H1 (cell line): ENCODE measurements around the gene H2AZ2.
"Not testable (repeated sequence)": the region's sequence is repeated elsewhere in the genome, so short reads cannot be mapped to it uniquely, and the experiment has no call there.

Experiments used
- CBX5 ChIP-seq: fragments of 300-800, 300-1000 bp; sonication (generic); IDR thresholded peaks from 2 replicates; pipeline ENCODE4 v1.7.1; 2016; ENCODE audit warnings: antibody characterized with exemption, low read length, low read depth
- CREB1 ChIP-seq: IDR thresholded peaks from 2 replicates; pipeline ENCODE4 v1.6.1; 2012; ENCODE audit warnings: inconsistent platforms
- EP300 ChIP-seq, 2 experiments: IDR thresholded peaks; 1 replicate in 1 of 2; 2 replicates in 1 of 2; pipeline ENCODE4 v1.6.1; 2011 to 2012; ENCODE audit warnings: low read depth in 2 of 2, low read length in 2 of 2, mild to moderate bottlenecking in 2 of 2, borderline replicate concordance in 1 of 2, inconsistent platforms in 1 of 2, moderate library complexity in 1 of 2
- GTF2F1 ChIP-seq: IDR thresholded peaks from 2 replicates; pipeline ENCODE4 v1.6.1; 2012; ENCODE audit warnings: low read depth, low read length, improper control_type of control experiment, borderline replicate concordance
- NRF1 ChIP-seq: IDR thresholded peaks from 2 replicates; pipeline ENCODE4 v1.6.1; 2011; ENCODE audit warnings: mild to moderate bottlenecking, low read depth, low read length, improper control_type of control experiment
- POLR2A ChIP-seq, 2 experiments: IDR thresholded peaks; 1 replicate in 1 of 2; 2 replicates in 1 of 2; pipeline ENCODE4 v1.6.1; 2011; ENCODE audit warnings: low read depth in 2 of 2, low read length in 2 of 2, mild to moderate bottlenecking in 2 of 2; ENCODE audit errors: control extremely low read depth in 1 of 2
- POLR2AphosphoS5 ChIP-seq: IDR thresholded peaks from 2 replicates; pipeline ENCODE4 v1.6.1; 2011; ENCODE audit warnings: low read depth, low read length
- RAD21 ChIP-seq, 2 experiments: IDR thresholded peaks in 1 of 2; conservative IDR thresholded peaks in 1 of 2; 2 replicates each; pipeline ENCODE4 v1.6.1; 2011; ENCODE audit warnings: low read depth in 2 of 2, low read length in 2 of 2, improper control_type of control experiment in 1 of 2, inconsistent platforms in 1 of 2, mild to moderate bottlenecking in 1 of 2, moderate library complexity in 1 of 2
- RXRA ChIP-seq: IDR thresholded peaks from 2 replicates; pipeline ENCODE4 v1.6.1; 2011; ENCODE audit warnings: low read depth, mild to moderate bottlenecking, low read length, moderate library complexity; ENCODE audit not compliant: insufficient read depth
- TCF12 ChIP-seq: IDR thresholded peaks from 2 replicates; pipeline ENCODE4 v1.6.1; 2011; ENCODE audit warnings: low read depth, mild to moderate bottlenecking, low read length
- TF ChIP-seq, protein P1 (sequence below), 3 experiments: IDR thresholded peaks; 1 replicate in 2 of 3; 2 replicates in 1 of 3; pipeline versions ENCODE4 v1.5.1 to v1.6.1; 2011; ENCODE audit warnings: low read length in 3 of 3, mild to moderate bottlenecking in 3 of 3, inconsistent platforms in 2 of 3, low read depth in 1 of 3, moderate library complexity in 1 of 3; ENCODE audit not compliant: insufficient read depth in 1 of 3; ENCODE audit errors: control extremely low read depth in 1 of 3

DNA sequence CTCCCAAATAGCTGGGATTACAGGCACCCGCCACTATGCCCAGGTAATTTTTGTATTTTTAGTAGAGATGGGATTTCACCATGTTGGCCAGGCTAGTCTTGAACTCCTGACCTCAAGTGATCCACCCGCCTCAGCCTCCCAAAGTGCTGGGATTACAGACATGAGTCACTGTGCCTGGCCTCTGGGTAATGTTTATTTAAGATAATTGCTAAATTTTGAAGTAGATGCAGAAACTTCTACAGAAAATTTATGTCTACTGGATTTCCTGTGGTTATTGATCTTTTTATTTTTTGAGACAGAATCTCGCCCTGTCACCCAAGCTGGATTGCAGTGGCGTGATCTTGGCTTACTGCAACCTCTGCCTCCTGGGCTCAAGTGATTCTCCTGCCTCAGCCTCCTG lies 14.1 kb upstream of the H2AZ2 start:
- not testable (repeated sequence) for TF ChIP-seq POLR2A (IDR thresholded peaks at IDR 0.05; ENCODE audit: control extremely low read depth in 1 of 2, low read depth in 2 of 2, low read length in 2 of 2); GTF2F1; RAD21 (IDR thresholded peaks at IDR 0.05 in 1 of 2, conservative IDR thresholded peaks at IDR 0.05 in 1 of 2; ENCODE audit: low read depth in 2 of 2, low read length in 2 of 2); EP300 (IDR thresholded peaks at IDR 0.05; ENCODE audit: borderline replicate concordance in 1 of 2, low read depth in 2 of 2, low read length in 2 of 2); CREB1; RXRA; POLR2AphosphoS5; CBX5; NRF1; TCF12
- TF ChIP-seq, protein P1, sequence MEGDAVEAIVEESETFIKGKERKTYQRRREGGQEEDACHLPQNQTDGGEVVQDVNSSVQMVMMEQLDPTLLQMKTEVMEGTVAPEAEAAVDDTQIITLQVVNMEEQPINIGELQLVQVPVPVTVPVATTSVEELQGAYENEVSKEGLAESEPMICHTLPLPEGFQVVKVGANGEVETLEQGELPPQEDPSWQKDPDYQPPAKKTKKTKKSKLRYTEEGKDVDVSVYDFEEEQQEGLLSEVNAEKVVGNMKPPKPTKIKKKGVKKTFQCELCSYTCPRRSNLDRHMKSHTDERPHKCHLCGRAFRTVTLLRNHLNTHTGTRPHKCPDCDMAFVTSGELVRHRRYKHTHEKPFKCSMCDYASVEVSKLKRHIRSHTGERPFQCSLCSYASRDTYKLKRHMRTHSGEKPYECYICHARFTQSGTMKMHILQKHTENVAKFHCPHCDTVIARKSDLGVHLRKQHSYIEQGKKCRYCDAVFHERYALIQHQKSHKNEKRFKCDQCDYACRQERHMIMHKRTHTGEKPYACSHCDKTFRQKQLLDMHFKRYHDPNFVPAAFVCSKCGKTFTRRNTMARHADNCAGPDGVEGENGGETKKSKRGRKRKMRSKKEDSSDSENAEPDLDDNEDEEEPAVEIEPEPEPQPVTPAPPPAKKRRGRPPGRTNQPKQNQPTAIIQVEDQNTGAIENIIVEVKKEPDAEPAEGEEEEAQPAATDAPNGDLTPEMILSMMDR (IDR thresholded peaks at IDR 0.05; ENCODE audit: control extremely low read depth in 1 of 3, insufficient read depth in 1 of 3, low read depth in 1 of 3, low read length in 3 of 3) = not testable (repeated sequence)
